Stimulated activated CD8-positive, alpha-beta memory T cell treated with anti-CD3 and anti-CD28 coated beads, Interleukin-4, amount 100 ng/mL, for 48 hours (primary cell): Measurements from ENCODE around the gene SIRT7.
A peak's percentile ranks its signal among the peaks of the same experiment; 100 is the strongest.

Experiments
- DNase-seq: peaks from one replicate; pipeline ENCODE4 v3.0.0-alpha.2; 2020

The SIRT7 gene, protein sequence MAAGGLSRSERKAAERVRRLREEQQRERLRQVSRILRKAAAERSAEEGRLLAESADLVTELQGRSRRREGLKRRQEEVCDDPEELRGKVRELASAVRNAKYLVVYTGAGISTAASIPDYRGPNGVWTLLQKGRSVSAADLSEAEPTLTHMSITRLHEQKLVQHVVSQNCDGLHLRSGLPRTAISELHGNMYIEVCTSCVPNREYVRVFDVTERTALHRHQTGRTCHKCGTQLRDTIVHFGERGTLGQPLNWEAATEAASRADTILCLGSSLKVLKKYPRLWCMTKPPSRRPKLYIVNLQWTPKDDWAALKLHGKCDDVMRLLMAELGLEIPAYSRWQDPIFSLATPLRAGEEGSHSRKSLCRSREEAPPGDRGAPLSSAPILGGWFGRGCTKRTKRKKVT

DNA sequence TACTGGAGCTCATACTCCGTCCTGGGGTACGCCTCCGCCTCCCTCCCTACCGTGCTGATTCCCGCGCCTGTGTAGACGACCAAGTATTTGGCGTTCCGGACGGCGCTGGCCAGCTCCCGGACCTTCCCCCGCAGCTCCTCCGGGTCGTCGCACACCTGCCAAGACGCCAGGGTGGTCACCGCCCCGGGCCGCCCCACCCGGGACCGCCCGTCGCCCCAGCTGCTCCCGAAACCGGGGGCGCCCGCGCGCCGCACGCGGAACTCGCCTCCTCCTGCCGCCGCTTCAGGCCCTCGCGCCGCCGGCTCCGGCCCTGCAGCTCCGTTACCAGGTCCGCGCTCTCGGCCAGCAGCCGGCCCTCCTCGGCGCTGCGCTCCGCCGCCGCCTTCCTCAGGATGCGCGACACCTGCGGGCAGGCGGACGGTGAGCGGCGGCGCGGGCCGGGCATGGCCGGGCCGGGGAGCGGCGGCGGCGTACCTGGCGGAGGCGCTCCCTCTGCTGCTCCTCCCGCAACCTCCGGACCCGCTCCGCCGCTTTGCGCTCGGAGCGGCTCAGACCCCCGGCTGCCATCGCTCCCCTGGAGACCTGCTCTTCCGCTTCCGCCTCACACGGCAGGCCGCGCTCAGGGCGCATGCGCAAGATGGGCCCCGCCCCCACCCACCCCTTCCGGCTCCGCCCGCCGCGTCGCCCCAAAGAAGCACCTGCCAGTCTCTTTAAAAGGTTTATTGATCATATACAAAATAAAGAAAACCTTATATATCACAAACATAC, at the start of gene SIRT7:
Gene SIRT7 (minus strand): TSS at position 612 of the 768 bp plus-strand sequence. CDS start 45 bp downstream, at position 567.
- DNase-seq = peak; percentile 84

DNA sequence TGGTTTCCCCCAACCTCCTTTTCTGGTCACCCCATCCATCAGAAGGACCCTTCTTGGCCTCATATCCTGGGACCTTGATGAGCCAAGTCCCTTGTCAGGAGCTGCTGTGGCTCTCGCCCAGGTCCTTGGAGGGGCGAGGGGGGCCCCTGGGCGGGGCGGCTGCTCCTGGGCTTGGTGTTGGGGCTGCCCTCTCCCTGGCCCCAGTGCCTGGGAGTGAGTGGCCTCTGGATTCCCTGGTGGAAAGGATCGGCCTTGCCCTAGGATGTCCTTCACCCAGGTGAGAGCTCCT, 49.2 kb upstream of the SIRT7 start:
- no peak for DNase-seq

DNA sequence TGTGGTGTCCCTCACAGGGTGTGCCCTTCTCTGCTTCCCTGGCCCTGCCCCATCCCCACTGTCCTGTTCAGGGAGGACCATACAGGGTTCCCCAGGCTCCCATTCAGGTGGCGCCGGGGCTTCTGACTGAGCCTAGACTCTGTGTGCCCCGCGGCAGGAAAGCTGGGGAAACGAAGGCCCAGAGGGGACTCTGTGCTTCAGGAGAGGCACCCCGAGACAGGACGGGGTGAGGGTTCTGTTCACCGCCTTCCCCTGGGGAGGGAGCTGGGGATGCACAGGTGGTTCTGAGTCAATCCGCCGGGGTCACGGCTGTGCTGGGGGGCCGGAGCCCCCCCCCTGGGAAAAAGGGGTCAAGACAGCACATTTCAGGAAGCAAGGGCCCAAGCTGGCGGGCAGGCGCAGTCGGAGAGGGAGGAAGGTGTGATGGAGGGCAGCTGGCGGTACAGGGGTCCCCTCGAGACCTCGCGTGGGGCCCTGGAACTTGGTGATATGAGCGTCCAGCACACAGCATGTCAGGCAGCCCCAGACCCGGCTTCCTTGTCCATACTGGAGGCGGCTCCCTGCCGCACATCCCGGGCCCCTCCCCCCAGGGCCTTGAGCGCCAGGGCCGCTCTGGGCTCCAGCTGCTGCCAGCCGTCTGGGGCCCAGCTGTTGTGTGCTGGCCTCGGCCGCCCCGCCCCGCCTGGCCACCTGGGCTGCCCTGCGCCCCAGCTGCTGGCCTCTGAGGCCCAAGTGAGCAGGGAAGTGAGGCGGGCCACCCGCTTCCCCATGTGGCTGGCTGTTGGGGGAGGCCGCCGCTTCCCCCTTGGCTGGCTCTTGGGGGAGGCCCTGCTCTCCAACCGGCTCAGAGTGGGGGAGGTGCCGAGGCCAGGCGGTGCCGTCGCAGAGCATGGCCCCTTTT, 48.6 kb upstream of the SIRT7 start:
- no peak for DNase-seq

DNA sequence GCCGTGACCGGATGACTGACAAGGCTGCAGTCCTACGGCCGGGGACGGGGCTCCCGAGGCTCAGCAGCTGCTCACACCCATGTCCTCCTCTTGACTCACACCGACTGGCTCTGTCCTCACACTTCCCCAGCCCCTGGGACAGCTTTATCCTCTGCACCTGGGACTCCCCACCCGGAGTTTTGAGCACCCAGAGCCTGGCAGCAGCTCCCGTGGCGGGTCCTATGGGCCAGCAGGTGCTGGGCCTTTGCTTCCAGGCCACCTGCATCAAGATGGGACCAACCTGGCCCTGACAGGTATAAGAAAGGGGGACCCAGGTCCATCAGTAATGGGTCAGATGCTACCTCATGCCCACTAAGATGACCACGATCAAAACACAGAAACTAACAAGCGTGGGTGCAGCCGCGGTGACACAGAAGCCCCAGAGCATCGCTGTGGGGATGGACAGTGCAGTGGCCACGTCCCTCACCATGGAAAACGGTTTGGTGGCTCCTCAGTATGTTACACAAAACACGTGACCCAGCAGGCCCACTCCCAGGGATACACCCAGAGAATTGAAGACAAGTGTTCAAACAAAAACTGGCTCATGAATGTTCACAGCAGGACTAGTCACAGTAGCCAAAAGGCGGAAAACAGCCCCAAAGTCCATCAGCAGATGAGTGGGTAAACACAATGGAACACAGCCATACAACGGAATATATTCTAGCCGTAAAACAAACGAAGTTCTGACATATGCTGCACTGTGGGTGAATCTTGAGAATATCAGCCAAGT, 46.3 kb upstream of the SIRT7 start:
- no peak for DNase-seq

DNA sequence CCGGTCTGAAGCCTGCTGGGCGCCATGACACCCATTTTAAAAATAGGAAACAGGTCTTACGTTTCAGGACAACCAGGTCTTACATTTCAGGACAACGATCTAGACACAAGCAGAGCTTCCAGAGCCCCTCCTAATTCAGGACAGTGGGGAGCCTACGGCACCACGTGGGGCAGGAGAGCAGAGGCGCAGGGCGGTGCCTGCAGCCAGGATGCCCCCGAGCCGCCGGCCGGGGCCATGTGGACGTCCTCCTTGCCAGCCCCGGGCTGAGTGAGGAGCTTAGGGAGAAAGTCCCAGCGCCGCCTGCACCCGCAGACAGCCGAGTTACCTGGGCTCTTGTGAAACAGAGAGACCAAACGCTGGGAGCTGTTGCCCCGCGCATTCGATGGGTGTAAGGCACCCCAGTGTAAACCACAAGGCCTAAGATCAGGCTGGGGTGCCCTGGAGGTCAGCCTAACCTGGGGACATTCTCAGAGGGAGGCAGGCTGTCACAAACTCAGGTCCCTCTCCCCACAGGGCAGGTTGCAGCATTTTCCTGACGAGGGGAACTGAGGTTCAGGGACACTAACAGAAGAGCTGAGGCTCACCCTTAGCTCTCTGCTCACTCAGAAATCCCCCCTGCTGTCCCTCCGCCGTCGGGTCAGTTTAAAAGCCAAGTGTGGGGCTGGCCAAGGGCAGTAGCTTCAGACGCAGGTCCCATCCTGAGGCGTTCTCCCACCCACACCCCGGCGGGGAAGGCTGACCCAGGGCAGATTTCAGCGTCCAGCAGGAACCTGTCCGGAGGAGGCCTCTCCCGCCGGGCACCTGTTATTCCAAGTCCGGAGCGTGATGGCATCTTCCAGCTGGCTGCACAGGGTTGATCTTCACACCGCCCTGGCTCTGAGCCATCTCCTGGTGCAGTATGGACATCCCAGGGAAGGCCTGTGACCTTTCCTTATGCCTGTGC, 44.8 kb upstream of the SIRT7 start:
- DNase-seq = no peak

DNA sequence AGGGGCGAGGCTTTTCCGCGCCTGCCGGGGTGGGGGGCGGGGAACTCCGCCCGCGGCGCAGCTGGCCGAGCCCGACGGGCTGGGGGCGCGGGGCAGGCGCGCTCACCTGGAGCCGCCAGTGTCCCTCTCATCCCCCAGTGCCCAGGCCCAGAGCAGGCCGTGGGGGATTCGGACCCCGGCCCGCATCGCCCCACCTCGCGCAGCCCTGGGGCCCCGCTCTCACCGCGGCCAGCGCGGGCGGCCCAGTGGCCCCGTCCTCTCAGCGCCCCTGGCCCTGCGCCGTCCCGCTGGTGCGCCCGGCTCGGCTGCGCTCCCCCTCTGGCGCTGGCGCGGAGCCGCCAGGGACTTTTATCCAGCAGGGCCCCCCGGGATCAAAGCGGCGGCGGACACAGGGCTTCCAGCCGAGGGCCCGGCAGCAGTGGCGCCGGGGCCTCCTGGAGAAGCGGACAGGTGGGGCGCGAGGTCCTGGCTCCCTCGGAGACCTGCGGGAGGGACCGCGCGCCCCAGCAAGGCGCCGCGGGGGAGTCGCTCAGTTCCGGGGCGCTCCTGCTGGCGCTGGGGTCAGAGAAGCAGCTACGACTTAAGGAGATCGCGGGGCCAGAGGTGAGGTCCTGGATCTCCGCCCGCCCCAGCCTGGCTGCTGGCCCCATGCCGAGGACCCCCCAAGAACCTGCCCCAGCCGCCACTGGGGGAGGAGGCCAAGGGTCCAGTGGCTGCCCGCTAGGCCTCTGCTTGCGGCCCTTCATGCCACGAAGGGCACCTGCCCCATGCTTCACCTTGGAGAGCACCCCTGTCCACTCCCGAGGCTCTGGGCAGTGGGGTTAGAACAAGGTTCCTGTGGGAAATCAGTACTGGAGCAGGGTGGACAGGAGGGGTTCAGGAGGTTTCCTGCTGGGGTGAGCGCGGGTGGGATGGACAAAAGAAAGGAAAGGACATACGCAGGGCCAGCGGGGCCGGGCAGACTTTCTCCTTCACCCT, 43.8 kb upstream of the SIRT7 start:
- DNase-seq = no peak

DNA sequence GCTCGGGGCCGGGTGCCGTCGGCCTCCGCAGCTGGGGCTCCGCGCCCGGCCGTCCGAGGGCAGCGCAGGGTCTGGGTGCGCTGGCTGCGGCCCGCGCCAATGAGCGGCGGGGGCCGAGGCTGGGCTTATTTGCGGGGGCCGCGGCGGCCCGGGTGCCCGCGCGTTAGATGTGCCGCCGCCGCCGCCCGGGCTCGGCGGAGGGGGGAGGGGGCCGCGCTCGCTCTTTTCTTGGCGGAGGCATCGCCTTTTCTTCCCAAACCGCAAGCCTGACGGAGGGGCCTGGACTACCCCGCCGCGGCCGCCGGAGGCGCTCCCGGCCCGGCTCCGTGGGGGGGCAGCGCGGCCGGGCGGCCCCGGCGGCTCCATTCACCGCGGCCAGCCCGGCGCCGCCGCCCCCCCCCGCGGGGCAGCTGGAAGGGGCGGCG, 43.1 kb upstream of the SIRT7 start, which contains the start of gene NOTUM:
Gene NOTUM (minus strand): TSS at position 101 of the 425 bp plus-strand sequence. CDS start 278 bp downstream, outside the sequence.
- DNase-seq = no peak

DNA sequence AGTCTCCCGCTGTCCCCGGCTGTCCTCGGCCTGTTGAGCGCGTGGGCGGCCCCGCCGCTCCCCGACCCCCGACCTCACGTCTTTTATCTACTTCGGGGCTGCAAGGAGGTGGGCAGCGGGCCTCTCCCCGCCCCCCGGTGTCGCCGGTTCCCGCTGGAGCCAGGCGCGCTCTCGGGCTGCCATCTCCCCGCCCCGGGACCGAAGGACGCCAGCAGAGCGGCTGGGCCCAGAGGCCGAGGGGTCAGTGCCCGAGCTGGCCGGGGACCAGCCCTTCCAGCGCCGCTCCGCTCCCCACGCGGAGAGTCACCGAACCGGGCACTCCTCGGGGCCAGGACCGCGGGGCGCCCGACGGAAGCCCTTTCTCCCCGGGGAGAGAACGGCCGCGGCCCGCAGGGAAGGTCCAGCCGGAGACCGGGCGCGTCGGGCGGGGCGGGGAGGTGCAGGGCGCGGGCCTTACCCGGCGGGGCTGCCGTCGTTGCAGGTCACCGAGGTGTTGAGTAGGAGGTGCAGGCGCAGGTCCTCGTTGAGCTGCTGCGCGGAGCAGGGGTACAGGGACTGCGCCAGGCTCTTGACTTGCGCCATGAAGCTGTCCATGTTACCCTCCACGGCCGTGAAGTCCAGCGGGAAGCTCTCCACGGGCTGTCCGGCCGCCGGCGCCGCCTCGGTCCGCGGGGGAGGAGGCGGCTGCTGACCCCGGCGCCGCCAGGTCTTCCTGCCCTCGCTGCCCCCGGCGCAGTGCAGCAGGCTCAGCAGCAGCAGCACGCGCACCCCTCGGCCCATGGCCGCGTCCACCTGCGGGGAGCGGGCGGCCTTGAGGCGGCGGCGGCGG, 42.4 kb upstream of the SIRT7 start:
- no peak for DNase-seq

DNA sequence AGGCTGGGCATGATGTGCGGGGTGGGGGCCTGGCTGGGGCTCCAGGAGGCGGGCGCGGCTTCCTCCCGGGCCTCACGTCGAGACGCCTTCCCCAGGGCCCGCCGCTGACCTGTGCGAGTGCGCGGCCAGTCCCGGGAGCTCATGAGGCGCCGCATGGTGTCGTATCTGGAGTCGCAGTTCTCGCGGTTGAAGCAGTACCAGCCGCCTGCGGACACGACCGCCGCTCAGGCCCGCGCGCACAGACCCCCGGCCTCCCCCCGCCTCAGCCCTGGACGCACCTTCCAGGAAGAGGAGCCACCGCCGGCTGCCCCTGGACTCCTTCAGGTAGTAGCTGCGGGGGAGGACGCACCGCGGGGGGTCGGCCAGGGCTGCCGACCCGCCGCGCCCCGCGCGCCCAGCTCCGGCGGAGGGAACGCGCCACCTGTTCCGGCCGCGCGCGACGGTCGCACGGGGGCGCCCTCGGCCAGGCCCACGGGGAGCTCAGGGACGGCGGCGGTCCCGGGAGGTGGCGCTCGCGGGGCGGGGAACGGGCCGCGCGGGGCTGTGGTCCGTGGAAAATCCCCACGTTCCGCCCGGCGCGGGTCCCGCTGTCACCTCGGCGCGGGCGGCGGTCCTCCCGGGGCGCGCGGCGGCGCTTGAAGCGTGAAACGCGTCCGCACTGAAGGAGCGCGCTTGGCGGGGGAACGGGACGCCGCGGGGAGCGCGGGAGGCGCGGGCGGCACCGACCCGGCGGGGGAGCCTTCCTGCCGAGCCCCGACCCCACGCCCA, 41.6 kb upstream of the SIRT7 start:
- DNase-seq = peak; percentile 84

DNA sequence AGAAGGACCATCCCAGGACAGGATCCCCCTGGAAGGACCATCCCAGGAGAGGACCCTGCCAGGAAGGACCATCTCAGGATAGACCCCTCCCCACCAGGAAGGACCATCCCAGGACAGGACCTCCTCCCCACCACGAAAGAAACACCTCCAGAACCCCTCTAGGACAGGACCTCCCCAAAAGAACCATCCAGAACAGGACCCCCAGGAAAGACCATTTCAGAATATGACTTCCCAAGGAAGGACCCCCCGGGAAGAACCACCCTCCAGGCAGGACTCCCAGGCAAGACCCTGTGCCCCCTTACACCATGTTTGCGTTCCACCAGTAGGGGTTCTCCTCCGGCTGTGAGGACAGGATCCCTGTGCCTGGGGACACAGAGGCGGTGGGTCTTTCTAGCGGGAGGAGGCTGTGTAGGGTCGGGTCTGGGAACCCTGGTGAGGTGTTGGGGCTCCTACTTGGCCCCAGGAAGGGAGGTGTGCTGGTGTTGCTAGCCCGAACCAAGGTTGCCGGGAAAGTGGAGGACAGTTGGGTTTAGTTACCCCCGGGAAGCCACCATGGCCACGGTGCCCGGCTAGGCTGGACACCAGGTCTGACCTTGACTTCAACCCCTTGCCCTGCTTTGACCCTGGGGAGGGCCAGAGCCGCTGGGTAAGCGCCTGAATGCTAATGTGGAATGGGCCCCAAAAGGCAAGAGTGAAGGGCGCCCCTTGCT, 40.8 kb upstream of the SIRT7 start:
- DNase-seq = no peak

DNA sequence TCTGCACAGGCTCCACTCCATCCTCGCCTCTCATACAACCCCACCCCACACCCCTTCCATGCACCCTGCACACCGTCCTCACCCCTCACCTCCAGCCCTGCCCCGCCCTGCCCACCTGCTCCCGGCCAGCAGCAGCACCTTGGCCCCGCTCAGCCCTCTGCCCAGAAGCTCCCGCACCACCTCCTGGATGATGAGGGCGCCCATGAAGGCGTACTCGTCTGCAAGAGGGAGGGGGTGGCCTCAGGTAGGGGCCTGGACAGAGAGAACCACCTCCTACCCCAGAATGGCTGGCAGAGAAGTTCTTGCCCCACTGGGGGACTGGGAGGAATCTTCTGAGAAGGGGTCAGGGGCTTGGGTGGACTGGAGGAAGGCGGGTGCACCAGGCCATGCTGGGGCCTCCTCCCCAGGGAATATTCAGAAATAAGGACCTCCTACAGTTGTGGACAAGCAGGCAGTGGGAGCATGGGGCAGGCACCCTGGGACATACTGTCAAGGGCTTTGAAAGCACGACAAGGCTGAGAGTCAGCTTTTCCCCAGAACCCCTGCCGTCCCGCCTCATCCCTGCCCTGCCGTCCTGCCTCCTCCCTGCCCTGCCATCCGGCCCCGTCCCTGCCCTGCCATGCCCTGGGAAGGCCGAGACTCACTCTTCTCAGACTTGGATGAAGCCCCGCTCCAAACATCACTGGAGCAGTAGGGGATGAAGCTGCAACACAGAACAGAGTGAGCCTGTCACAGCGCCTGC, 39.9 kb upstream of the SIRT7 start:
- no peak for DNase-seq

DNA sequence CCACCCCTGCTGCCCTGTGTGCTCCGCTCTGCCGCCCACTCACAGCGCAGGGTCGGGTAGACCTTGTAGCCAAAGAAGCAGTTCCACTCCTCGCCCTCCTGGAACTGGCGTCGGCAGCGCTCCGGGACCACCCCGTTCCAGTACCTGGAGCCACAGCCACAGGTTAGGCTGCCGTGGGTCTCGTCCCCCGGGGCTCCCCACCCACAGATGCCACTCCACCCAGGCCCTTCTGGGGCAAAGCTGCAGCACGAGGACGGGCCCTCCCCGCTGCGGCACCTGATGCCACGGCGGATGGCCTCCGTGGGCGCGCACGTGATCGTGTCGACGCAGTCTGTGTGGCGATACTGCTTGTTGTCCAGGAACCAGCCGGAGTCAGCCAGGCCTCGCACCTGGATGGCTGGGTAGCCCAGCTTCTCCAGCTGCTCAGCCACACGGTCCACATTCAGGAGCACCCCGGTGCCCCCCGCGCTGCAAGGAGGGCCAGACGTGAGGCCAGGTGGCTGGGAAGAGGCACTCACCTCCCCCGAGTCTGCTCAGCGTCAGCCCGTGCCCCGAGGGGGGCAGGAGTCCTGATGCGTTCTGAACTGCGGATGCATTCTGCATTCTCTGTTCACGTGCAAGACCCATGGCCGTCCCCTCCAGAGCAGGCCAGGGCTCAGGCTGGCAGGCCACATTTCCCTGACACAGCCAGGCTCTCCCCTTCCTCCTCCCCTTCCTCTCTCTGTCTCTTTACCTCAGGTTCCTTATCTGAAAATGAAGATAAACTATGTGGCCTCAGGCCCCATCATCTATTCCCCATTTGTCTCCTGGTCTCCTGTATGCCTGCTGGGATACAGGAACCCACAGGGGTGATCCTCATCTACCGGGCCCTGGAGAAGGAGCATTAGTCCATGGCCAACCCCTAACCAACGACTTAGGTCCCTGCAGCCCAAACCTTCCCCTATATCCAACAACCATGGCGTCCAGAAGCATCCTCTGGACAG, 38.9 kb upstream of the SIRT7 start:
- no peak for DNase-seq

DNA sequence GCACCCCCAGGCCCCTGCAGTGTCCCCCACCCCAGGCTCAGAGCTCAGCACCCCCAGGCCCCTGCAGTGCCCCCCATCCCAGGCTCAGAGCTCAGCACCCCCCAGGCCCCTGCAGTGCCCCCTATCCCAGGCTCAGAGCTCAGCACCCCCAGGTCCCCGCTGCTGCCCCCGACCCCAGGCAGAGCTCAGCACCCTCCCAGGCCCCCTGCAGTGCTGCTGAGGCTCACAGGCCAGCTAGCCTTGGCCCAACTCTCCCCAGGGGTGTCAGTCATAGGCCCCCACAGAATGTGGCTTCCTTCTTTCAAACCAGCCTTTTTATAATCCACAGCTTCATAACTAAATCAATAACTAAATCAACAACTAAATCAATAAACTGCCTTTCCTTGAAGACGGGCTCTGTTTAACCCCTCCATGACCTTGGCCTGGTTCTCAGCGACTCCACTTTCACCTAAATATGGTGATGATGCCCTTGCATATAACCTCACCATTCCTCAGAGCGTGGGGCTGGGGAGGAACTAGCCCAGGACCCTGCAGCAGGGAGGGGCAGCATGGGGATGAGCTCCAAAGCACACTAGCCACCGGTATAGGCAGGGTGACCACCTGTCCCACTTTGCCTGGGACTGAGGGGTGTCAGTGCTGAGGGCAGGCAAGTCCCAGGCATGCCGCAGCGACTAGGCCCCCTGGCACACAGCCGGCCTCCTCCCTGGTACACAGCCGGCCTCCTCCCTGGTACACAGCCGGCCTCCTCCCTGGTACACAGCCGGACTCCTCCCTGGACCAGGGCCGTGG, 38.0 kb upstream of the SIRT7 start:
- DNase-seq = no peak

DNA sequence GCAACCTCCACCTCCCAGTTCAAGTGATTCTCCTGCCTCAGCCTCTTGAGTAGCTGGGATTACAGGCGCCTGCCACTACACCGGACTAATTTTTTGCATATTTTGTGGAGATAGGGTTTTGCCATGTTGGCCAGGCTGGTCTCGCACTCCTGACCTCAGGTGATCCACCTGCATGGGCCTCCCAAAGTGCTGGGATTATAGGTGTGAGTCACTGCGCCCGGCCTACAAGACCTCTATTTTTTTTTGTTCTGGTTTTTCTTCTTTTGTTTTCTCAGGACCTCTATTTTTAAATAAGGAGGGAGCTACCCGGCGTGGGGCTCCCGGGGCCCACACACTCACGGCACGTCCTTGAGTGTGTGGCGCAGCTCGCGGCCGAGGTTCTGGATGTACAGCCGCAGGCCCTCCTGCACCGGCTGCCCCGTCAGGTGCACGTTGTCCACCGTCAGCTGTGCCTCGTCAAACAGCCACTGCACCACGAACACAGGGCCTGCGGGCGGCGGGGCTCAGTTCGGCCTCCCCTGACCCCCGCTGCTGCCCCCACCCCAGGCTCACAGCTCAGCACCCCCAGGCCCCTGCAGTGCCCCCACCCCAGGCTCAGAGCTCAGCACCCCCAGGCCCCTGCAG, 37.2 kb upstream of the SIRT7 start:
- DNase-seq = no peak
